NCI-H2196 treated with DMSO at 0.1 percent for 48 hours (cell line): ENCODE results near the gene IDNK.

Experiments used
- DNase-seq: peaks from one replicate; lab custom pipeline; 2025; ENCODE audit not compliant: unreplicated experiment; lab: John Stamatoyannopoulos, UW

The IDNK gene

GRCh38 chr9:83681490-83681889, 58.5 kb downstream of the IDNK start:
- DNase-seq, result no peak

- no peak for DNase-seq
Measured at GRCh38 chr9:83688921-83689320, 66.0 kb downstream of the IDNK start.

GRCh38 chr9:83691492-83691891, 68.5 kb downstream of the IDNK start:
- DNase-seq, result no peak
